Stimulated activated CD4-positive, alpha-beta T cell treated with anti-CD3 and anti-CD28 coated beads, Interleukin-1b, Interleukin-23, amount 100 ng/mL, for 24 hours (primary cell): Measurements from ENCODE around the gene LAMA5.

Source experiments
- DNase-seq, 4 experiments: peaks; one replicate each; pipeline ENCODE4 v3.0.0-alpha.2; 2020; ENCODE audit warnings: low read depth in 4 of 4, low spot score in 1 of 4

LAMA5 gene

GRCh38 chr20:62372042-62372993 is 5.2 kb upstream of the LAMA5 start:
- no peak for DNase-seq

- DNase-seq: no peak
Observed at GRCh38 chr20:62371588-62372041, 4.5 kb upstream of the LAMA5 start.

- no peak for DNase-seq
Observed at GRCh38 chr20:62370807-62371587, 3.9 kb upstream of the LAMA5 start.

- peak in 1 of 4 experiments; percentile 38 for DNase-seq
Observed at GRCh38 chr20:62370115-62370806, 3.1 kb upstream of the LAMA5 start.

GRCh38 chr20:62369815-62370114 is 2.7 kb upstream of the LAMA5 start:
- DNase-seq: no peak

GRCh38 chr20:62368976-62369814 is 2.1 kb upstream of the LAMA5 start:
- no peak for DNase-seq

GRCh38 chr20:62368392-62368975 is 1.4 kb upstream of the LAMA5 start:
- no peak for DNase-seq

GRCh38 chr20:62367633-62368391 is 700 bp upstream of the LAMA5 start:
- DNase-seq: no peak

GRCh38 chr20:62366370-62367135 is 559 bp downstream of the LAMA5 start:
- DNase-seq: no peak

- no peak for DNase-seq
Observed at GRCh38 chr20:62365814-62366369, 1.2 kb downstream of the LAMA5 start.

GRCh38 chr20:62364911-62365736 is 2.0 kb downstream of the LAMA5 start:
- no peak for DNase-seq

GRCh38 chr20:62363920-62364851 is 2.9 kb downstream of the LAMA5 start:
- no peak for DNase-seq

GRCh38 chr20:62362991-62363919 is 3.9 kb downstream of the LAMA5 start:
- DNase-seq: no peak

GRCh38 chr20:62362590-62362940 is 4.5 kb downstream of the LAMA5 start:
- no peak for DNase-seq

GRCh38 chr20:62361799-62362589 is 5.1 kb downstream of the LAMA5 start:
- DNase-seq: no peak
